ENCODE results near the gene NEDD1.

The NEDD1 gene

GRCh38 chr12:96906849-96907670, at the start of gene NEDD1:
Gene NEDD1 (plus strand): TSS chr12:96907257. CDS start chr12:96909760, 2,503 bp downstream.
- DNase-seq (ENCODE audit: low read depth in 1 of 2, low spot score in 1 of 2) = peak; percentile 69 to 72

- DNase-seq (ENCODE audit: low read depth in 1 of 2, low spot score in 1 of 2) = no peak
These were observed 48.9 kb upstream of the NEDD1 start for GRCh38 chr12:96858162-96858561.

GRCh38 chr12:96861656-96862055, 45.4 kb upstream of the NEDD1 start:
- DNase-seq (ENCODE audit: low read depth in 1 of 2, low spot score in 1 of 2) = no peak

GRCh38 chr12:96862326-96862725, 44.7 kb upstream of the NEDD1 start:
- DNase-seq (ENCODE audit: low read depth in 1 of 2, low spot score in 1 of 2) = no peak

GRCh38 chr12:96864335-96864734, 42.7 kb upstream of the NEDD1 start:
- DNase-seq (ENCODE audit: low read depth in 1 of 2, low spot score in 1 of 2) = no peak

- no peak for DNase-seq (ENCODE audit: low read depth in 1 of 2, low spot score in 1 of 2)
These were observed 40.1 kb upstream of the NEDD1 start for GRCh38 chr12:96866801-96867590.

- no peak for DNase-seq (ENCODE audit: low read depth in 1 of 2, low spot score in 1 of 2)
These were observed 36.1 kb upstream of the NEDD1 start for GRCh38 chr12:96870946-96871345.

GRCh38 chr12:96872961-96873360, 34.1 kb upstream of the NEDD1 start:
- no peak for DNase-seq (ENCODE audit: low read depth in 1 of 2, low spot score in 1 of 2)

GRCh38 chr12:96874211-96874610, 32.8 kb upstream of the NEDD1 start:
- no peak for DNase-seq (ENCODE audit: low read depth in 1 of 2, low spot score in 1 of 2)

- no peak for DNase-seq (ENCODE audit: low read depth in 1 of 2, low spot score in 1 of 2)
These were observed 30.1 kb upstream of the NEDD1 start for GRCh38 chr12:96876966-96877365.

GRCh38 chr12:96878704-96879103, 28.4 kb upstream of the NEDD1 start:
- no peak for DNase-seq (ENCODE audit: low read depth in 1 of 2, low spot score in 1 of 2)

GRCh38 chr12:96879301-96879700, 27.8 kb upstream of the NEDD1 start:
- DNase-seq (ENCODE audit: low read depth in 1 of 2, low spot score in 1 of 2) = no peak

- no peak for DNase-seq (ENCODE audit: low read depth in 1 of 2, low spot score in 1 of 2)
These were observed 26.8 kb upstream of the NEDD1 start for GRCh38 chr12:96880220-96880619.

- no peak for DNase-seq (ENCODE audit: low read depth in 1 of 2, low spot score in 1 of 2)
These were observed 25.4 kb upstream of the NEDD1 start for GRCh38 chr12:96881608-96882007.

GRCh38 chr12:96882862-96883261, 24.2 kb upstream of the NEDD1 start:
- no peak for DNase-seq (ENCODE audit: low read depth in 1 of 2, low spot score in 1 of 2)

- DNase-seq (ENCODE audit: low read depth in 1 of 2, low spot score in 1 of 2) = no peak
These were observed 23.5 kb upstream of the NEDD1 start for GRCh38 chr12:96883571-96883970.

- DNase-seq (ENCODE audit: low read depth in 1 of 2, low spot score in 1 of 2) = no peak
These were observed 19.9 kb upstream of the NEDD1 start for GRCh38 chr12:96886998-96887677.

GRCh38 chr12:96889273-96889933, 17.7 kb upstream of the NEDD1 start:
- no peak for DNase-seq (ENCODE audit: low read depth in 1 of 2, low spot score in 1 of 2)

GRCh38 chr12:96890331-96890730, 16.7 kb upstream of the NEDD1 start:
- no peak for DNase-seq (ENCODE audit: low read depth in 1 of 2, low spot score in 1 of 2)

- no peak for DNase-seq (ENCODE audit: low read depth in 1 of 2, low spot score in 1 of 2)
These were observed 15.0 kb upstream of the NEDD1 start for GRCh38 chr12:96892104-96892503.

- no peak for DNase-seq (ENCODE audit: low read depth in 1 of 2, low spot score in 1 of 2)
These were observed 9.6 kb upstream of the NEDD1 start for GRCh38 chr12:96897421-96897820.

All from stimulated activated CD4-positive, alpha-beta T cell treated with anti-CD3 and anti-CD28 coated beads, Interleukin-15, amount 100 ng/mL, for 1 hour (primary cell).